Sigmoid colon (tissue), 7 donors: ENCODE data around the gene KLHL28. TPM values are rescaled to one million over a fixed set of nuclear protein-coding genes. Genes with fewer than 3 reads are reported as not detected.

ENCODE experiments used
- DNase-seq: peaks from one replicate; pipeline ENCODE4 v3.0.0-alpha.2; 2019
- H3K27ac ChIP-seq, 4 donors: fragments of 200-600 bp; sonication (generic); one replicate each; pipeline ENCODE4 v1.5.1; 2016 to 2019; ENCODE audit warnings: mild to moderate bottlenecking in 1 of 4
- H3K27me3 ChIP-seq, 3 donors: fragments of 200-600 bp; sonication (generic); one replicate each; pipeline ENCODE4 v1.5.1; 2019; ENCODE audit warnings: mild to moderate bottlenecking in 1 of 3
- H3K36me3 ChIP-seq, 4 donors: fragments of 200-600 bp; sonication (generic); one replicate each; pipeline ENCODE4 v1.5.1; 2016 to 2019
- H3K4me1 ChIP-seq, 4 donors: fragments of 200-600 bp; sonication (generic); one replicate each; pipeline ENCODE4 v1.5.1; 2017 to 2019
- H3K4me3 ChIP-seq, 4 donors: fragments of 200-600 bp; sonication (generic); one replicate each; pipeline ENCODE4 v1.5.1; 2017 to 2019; ENCODE audit warnings: mild to moderate bottlenecking in 2 of 4, moderate library complexity in 1 of 4
- H3K9me3 ChIP-seq, 4 donors: fragments of 200-600 bp in 3 of 4; sonication (generic) in 3 of 4; one replicate each; pipeline versions ENCODE4 v1.5.1 to v1.6.1; 2013 to 2019
- CTCF ChIP-seq, 4 experiments: fragments of 450-650 bp in 3 of 4; fragments of 200-600 bp in 1 of 4; IDR thresholded peaks; one replicate each; pipeline ENCODE4 v1.5.1; 2016 to 2019; ENCODE audit warnings: antibody characterized with exemption in 4 of 4, mild to moderate bottlenecking in 3 of 4, moderate library complexity in 2 of 4
- EP300 ChIP-seq, 4 donors: sonication (generic); formaldehyde crosslinking; IDR thresholded peaks; one replicate each; pipeline ENCODE4 v1.6.1; 2017; ENCODE audit warnings: antibody characterized with exemption in 4 of 4
- POLR2A ChIP-seq, 2 donors: fragments of 450-650 bp; IDR thresholded peaks; one replicate each; pipeline ENCODE4 v1.6.1; 2016; ENCODE audit warnings: antibody characterized with exemption in 2 of 2, mild to moderate bottlenecking in 2 of 2, moderate library complexity in 2 of 2
- POLR2AphosphoS5 ChIP-seq, 4 donors: sonication (generic); formaldehyde crosslinking; IDR thresholded peaks; one replicate each; pipeline ENCODE4 v1.6.1; 2017; ENCODE audit warnings: antibody characterized with exemption in 4 of 4
- WGBS, 2 donors: extraction: QIAGEN DNeasy Blood & Tissue Kit; methylation state at CpG; one replicate each; pipeline ENCODE4 v1.1.7; 2013; 5-methylcytosine and 5-hydroxymethylcytosine counted together
- intact Hi-C: fragments of 100-400 bp; cut with DNase I; formaldehyde crosslinking; loops from one replicate; pipeline ENCODE4 v1.15.1; 2023
- polyA plus RNA-seq, 3 donors: library from polyadenylated mRNA; stranded (reverse); fragments of 200-250 nt; gene quantifications; one replicate each; pipeline ENCODE4 v1.2.3, GENCODE V29; 2013
- total RNA-seq, 4 donors: library from RNA; depleted of rRNA; stranded (reverse); fragments of >200 nt; gene quantifications; one replicate each; pipeline ENCODE4 v1.1.0, GENCODE V29; 2016
- donor health status: healthy with polysubstance abuse.
- donor health status: Bipolar disorder and iron deficiency.
- donor health status: healthy.

The KLHL28 gene
- total and polyA plus RNA-seq, 7 donors = 3.0 to 16.5 (median 9.0) TPM

GRCh38 chr14:44990533-44990932 is 28.8 kb upstream of the KLHL28 start:
- Histone ChIP-seq H3K4me1 (peaks cover 0 to 4% (median 0%) of the 10 kb centered on the region in 4 donors), H3K4me3 (no peak overlapping the region), H3K36me3 (no peaks in the 10 kb centered on the region), H3K27ac (no peak overlapping the region), H3K9me3 (no peaks in the 10 kb centered on the region), H3K27me3 (no peaks in the 10 kb centered on the region)
- DNase-seq = no peak
- TF ChIP-seq POLR2A (IDR thresholded peaks at IDR 0.05) = no peak
- 42 to 67% methylated on average over 2 of the region's 2 CpGs for WGBS, 2 donors
- intact Hi-C loops = no loop called here

GRCh38 chr14:44989497-44990440 is 28.0 kb upstream of the KLHL28 start:
- Histone ChIP-seq H3K27me3 (no peaks in the 10 kb centered on the region), H3K27ac (no peak overlapping the region), H3K4me3 (no peak overlapping the region), H3K9me3 (no peaks in the 10 kb centered on the region), H3K36me3 (no peaks in the 10 kb centered on the region), H3K4me1 (peaks cover 0 to 4% (median 0%) of the 10 kb centered on the region in 4 donors)
- TF ChIP-seq EP300 (IDR thresholded peaks at IDR 0.05) = no peak
- no peak for DNase-seq
- intact Hi-C loops = no loop called here
- 39 to 69% methylated on average over 3 of the region's 3 CpGs for WGBS, 2 donors

- peak; percentile 73 for DNase-seq
- H3K36me3 ChIP-seq = no peaks in the 10 kb centered on the region
- no peak overlapping the region for H3K4me3 ChIP-seq
- peaks cover 0 to 4% (median 0%) of the 10 kb centered on the region in 4 donors for H3K4me1 ChIP-seq
- H3K9me3 ChIP-seq = no peaks in the 10 kb centered on the region
- no peak overlapping the region for H3K27ac ChIP-seq
- intact Hi-C loops = no loop called here
- no peak for TF ChIP-seq POLR2A (IDR thresholded peaks at IDR 0.05)
- TF ChIP-seq EP300 (IDR thresholded peaks at IDR 0.05) = no peak
- TF ChIP-seq CTCF (IDR thresholded peaks at IDR 0.05) = no peak
- peak in 2 of 4 donors; percentile 36 to 57 for TF ChIP-seq POLR2AphosphoS5 (IDR thresholded peaks at IDR 0.05)
- H3K27me3 ChIP-seq = no peaks in the 10 kb centered on the region
- WGBS, 2 donors = 62 to 85% methylated on average over 2 of the region's 2 CpGs
These were observed 26.9 kb upstream of the KLHL28 start for GRCh38 chr14:44988694-44989093.

GRCh38 chr14:44982594-44982993 is 20.8 kb upstream of the KLHL28 start:
- H3K9me3 ChIP-seq = no peaks in the 10 kb centered on the region
- H3K4me3 ChIP-seq = no peak overlapping the region
- no peak overlapping the region for H3K27ac ChIP-seq
- no peaks in the 10 kb centered on the region for H3K27me3 ChIP-seq
- intact Hi-C loops = no loop called here
- 74 to 75% methylated on average over 2 of the region's 2 CpGs for WGBS, 2 donors
- H3K36me3 ChIP-seq = no peaks in the 10 kb centered on the region
- H3K4me1 ChIP-seq = peaks cover 0 to 30% (median 15%) of the 10 kb centered on the region in 4 donors
- no peak for DNase-seq
- TF ChIP-seq POLR2AphosphoS5 (IDR thresholded peaks at IDR 0.05) (no peak), POLR2A (IDR thresholded peaks at IDR 0.05) (no peak), CTCF (IDR thresholded peaks at IDR 0.05) (no peak), EP300 (IDR thresholded peaks at IDR 0.05) (no peak)

GRCh38 chr14:44981198-44981597 is 19.5 kb upstream of the KLHL28 start:
- Histone ChIP-seq H3K9me3 (no peaks in the 10 kb centered on the region), H3K27ac (no peak overlapping the region), H3K4me1 (peaks cover 0 to 30% (median 15%) of the 10 kb centered on the region in 4 donors), H3K4me3 (no peak overlapping the region), H3K36me3 (no peaks in the 10 kb centered on the region), H3K27me3 (no peaks in the 10 kb centered on the region)
- TF ChIP-seq EP300 (IDR thresholded peaks at IDR 0.05) = no peak
- no peak for TF ChIP-seq CTCF (IDR thresholded peaks at IDR 0.05)
- TF ChIP-seq POLR2AphosphoS5 (IDR thresholded peaks at IDR 0.05) = no peak
- TF ChIP-seq POLR2A (IDR thresholded peaks at IDR 0.05) = no peak
- intact Hi-C loops = no loop called here
- WGBS, 2 donors = 78 to 79% methylated on average over 3 of the region's 3 CpGs
- DNase-seq = no peak
